K562 (cell line): ENCODE measurements around the gene XKR3. TPM values are rescaled to one million over a fixed set of nuclear protein-coding genes. Genes with fewer than 3 reads are reported as not detected.

ENCODE experiments used
- ARID1B ChIP-seq: fragments of 450-650 bp; IDR thresholded peaks from 2 replicates; pipeline ENCODE4 v1.6.1; 2016; ENCODE audit warnings: antibody characterized with exemption, mild to moderate bottlenecking, inconsistent platforms
- DDX20 ChIP-seq: fragments of 450-650 bp; IDR thresholded peaks from 2 replicates; pipeline ENCODE4 v1.6.1; 2016; ENCODE audit warnings: missing genetic modification characterization, low read depth, mild to moderate bottlenecking, missing compliant biosample characterization, moderate library complexity
- FOSL1 ChIP-seq: fragments of 200-800 bp; sonication (Bioruptor generic); conservative IDR thresholded peaks from 2 replicates; pipeline ENCODE4 v1.6.1; 2016; ENCODE audit warnings: missing genetic modification characterization, missing compliant biosample characterization
- IRF9 ChIP-seq: fragments of 450-650 bp; IDR thresholded peaks from 2 replicates; pipeline ENCODE4 v1.6.1; 2016; ENCODE audit warnings: missing biosample characterization, missing genetic modification characterization
- MEF2D ChIP-seq: conservative IDR thresholded peaks from 2 replicates; pipeline ENCODE4 v1.6.1; 2016; ENCODE audit warnings: low read depth, missing genetic modification characterization, missing compliant biosample characterization
- MLLT1 ChIP-seq, 2 experiments: fragments of 450-650 bp; IDR thresholded peaks; 2 replicates each; pipeline ENCODE4 v1.6.1; 2016
- MNT ChIP-seq, 2 experiments: fragments of 450-650 bp; conservative IDR thresholded peaks; 2 replicates each; pipeline ENCODE4 v1.6.1; 2017; ENCODE audit warnings: mild to moderate bottlenecking in 2 of 2, moderate library complexity in 2 of 2
- PHTF2 ChIP-seq: fragments of 250-450 bp; sonication (Bioruptor Pico); IDR thresholded peaks from 2 replicates; pipeline ENCODE4 v1.5.0; 2021; ENCODE audit warnings: mild to moderate bottlenecking
- SMARCA4 ChIP-seq: fragments of 450-650 bp; IDR thresholded peaks from 2 replicates; pipeline ENCODE4 v1.6.1; 2016
- TAF9B ChIP-seq: fragments of 450-650 bp; IDR thresholded peaks from 2 replicates; pipeline ENCODE4 v1.6.1; 2018; ENCODE audit warnings: mild to moderate bottlenecking; ENCODE audit not compliant: partially characterized antibody
- VEZF1 ChIP-seq: fragments of 200-800 bp; sonication (Bioruptor generic); IDR thresholded peaks from 2 replicates; pipeline ENCODE4 v1.6.1; 2017; ENCODE audit warnings: missing genetic modification characterization, missing compliant biosample characterization
- ZBTB43 ChIP-seq: sonication (generic); formaldehyde crosslinking; IDR thresholded peaks from 2 replicates; pipeline ENCODE4 v1.8.0; 2023; ENCODE audit warnings: mild to moderate bottlenecking, missing genetic modification reagents
- ZNF644 ChIP-seq: fragments of 200-800 bp; sonication (Bioruptor generic); IDR thresholded peaks from 2 replicates; pipeline ENCODE4 v1.6.1; 2016; ENCODE audit warnings: low read depth, missing genetic modification characterization, missing compliant biosample characterization
- polyA plus RNA-seq, 8 experiments: library from polyadenylated mRNA; depleted of rRNA in 4 of 8; stranded (reverse) in 5 of 8; unstranded in 3 of 8; fragments of >200 nt; fragmentation: Nextera tagmentation in 2 of 8; fragmentation: Illumina TruSeq in 1 of 8; extraction: Ambion mirVana in 2 of 8; extraction: Trizol in 1 of 8; gene quantifications; 2 replicates each; pipeline versions ENCODE4 v1.2.1 to v1.2.3, GENCODE V29; 2011 to 2014; ENCODE audit warnings: inconsistent platforms in 1 of 8, missing spikeins in 1 of 8
- total RNA-seq, 7 experiments: library from RNA; depleted of rRNA in 6 of 7; stranded (reverse); fragments of >200 nt in 6 of 7; fragmentation: Illumina TruSeq in 2 of 7; extraction: Trizol in 2 of 7; gene quantifications; 2 replicates each; pipeline versions ENCODE4 v1.2.1 to v1.2.3, GENCODE V29; 2011 to 2021; ENCODE audit warnings: low replicate concordance in 1 of 7

Gene XKR3
- total and polyA plus RNA-seq, 9 of the 15 experiments (the other 6 are each of a cell fraction or from before 2014, with no cell fraction given), result 3.5 to 11.5 (median 7.1) TPM

- TF ChIP-seq TAF9B, result no peak
- no peak for TF ChIP-seq PHTF2 (CRISPR knock-in tag)
- peak; percentile 89 for TF ChIP-seq FOSL1
- 0 out of 2 replicates have a peak, but pooled peaks have one; percentile 29 for TF ChIP-seq ZBTB43 (CRISPR knock-in tag)
- 0 out of 2 replicates have a peak, but pooled peaks have one; percentile 29 for TF ChIP-seq SMARCA4
- no peak for TF ChIP-seq DDX20 (tag)
- TF ChIP-seq VEZF1 (CRISPR knock-in tag), result peak; percentile 14; the same call in 1 of the 2 replicates
- no peak for TF ChIP-seq MNT (conservative IDR thresholded peaks at IDR 0.05)
- peak; percentile 45; the same call in 1 of the 2 replicates for TF ChIP-seq IRF9 (tag)
- TF ChIP-seq ARID1B, result 0 out of 2 replicates have a peak, but pooled peaks have one; percentile 61
- 0 out of 2 replicates have a peak, but pooled peaks have one; percentile 11 for TF ChIP-seq MEF2D (tag)
- no peak for TF ChIP-seq ZNF644 (tag)
- TF ChIP-seq MLLT1 (IDR thresholded peaks at IDR 0.05), result no peak
These were observed 43.4 kb downstream of the XKR3 start (continued) for GRCh38 chr22:16781764-16782329.
